ENCODE measurements around the gene TMEM151B.
A peak's percentile ranks its signal among the peaks of the same experiment; 100 is the strongest.

Gene TMEM151B

DNA sequence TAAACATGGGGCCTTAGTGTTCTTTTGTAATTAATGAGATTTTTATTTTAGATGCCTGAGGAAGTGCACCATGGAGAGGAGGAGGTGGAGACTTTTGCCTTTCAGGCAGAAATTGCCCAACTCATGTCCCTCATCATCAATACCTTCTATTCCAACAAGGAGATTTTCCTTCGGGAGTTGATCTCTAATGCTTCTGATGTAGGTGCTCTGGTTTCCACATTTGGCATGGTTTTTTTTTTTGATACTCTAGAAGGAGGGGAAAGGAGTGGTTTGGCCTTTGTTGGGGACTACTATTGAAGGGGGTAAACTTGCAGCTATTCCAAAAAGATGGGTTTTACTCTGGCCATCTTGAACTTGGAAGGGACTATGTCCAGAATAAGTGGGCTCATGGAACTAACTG, 21.7 kb upstream of the TMEM151B start:
- no peak for DNase-seq (ENCODE audit: low read depth, low spot score)
- ChIA-PET CTCF (interaction anchor here (1.4 to 8.1 kb wide), 7 partner anchors 8 to 152 kb away, joined by 3 to 135 read pairs (median 5); partner anchors contain the start of gene SLC35B2), POLR2A (interaction anchor here (4.4 kb wide), 1 partner anchor 7 kb away, joined by 109 read pairs; the partner anchor contains the start of gene SLC35B2)
- TF ChIP-seq, protein P1, sequence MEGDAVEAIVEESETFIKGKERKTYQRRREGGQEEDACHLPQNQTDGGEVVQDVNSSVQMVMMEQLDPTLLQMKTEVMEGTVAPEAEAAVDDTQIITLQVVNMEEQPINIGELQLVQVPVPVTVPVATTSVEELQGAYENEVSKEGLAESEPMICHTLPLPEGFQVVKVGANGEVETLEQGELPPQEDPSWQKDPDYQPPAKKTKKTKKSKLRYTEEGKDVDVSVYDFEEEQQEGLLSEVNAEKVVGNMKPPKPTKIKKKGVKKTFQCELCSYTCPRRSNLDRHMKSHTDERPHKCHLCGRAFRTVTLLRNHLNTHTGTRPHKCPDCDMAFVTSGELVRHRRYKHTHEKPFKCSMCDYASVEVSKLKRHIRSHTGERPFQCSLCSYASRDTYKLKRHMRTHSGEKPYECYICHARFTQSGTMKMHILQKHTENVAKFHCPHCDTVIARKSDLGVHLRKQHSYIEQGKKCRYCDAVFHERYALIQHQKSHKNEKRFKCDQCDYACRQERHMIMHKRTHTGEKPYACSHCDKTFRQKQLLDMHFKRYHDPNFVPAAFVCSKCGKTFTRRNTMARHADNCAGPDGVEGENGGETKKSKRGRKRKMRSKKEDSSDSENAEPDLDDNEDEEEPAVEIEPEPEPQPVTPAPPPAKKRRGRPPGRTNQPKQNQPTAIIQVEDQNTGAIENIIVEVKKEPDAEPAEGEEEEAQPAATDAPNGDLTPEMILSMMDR (IDR thresholded peaks at IDR 0.05; ENCODE audit: insufficient read depth, low read length, missing control alignments): no peak
- H3K4me3 ChIP-seq (ENCODE audit: low read depth, low read length): peak overlapping the region; percentile 99

DNA sequence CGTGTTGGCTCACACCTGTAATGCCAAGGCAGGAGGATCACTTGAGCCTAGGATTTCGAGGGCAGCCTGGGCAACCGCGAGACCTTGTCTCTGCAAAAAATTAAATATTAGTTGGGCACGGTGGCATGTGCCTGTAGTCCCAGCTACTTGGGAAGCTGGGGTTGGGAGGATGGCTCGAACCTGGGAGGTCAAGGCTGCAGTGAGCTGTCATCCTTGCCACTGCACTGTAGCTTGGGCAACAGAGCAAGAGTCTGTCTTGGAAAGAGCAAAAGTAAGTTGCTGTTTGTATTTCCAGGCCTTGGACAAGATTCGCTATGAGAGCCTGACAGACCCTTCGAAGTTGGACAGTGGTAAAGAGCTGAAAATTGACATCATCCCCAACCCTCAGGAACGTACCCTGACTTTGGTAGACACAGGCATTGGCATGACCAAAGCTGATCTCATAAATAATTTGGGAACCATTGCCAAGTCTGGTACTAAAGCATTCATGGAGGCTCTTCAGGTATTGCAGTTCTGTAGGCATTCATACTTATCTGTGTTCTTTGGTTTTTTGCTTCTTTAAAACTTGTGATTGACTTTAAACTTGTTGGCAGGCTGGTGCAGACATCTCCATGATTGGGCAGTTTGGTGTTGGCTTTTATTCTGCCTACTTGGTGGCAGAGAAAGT, 21.0 kb upstream of the TMEM151B start:
- POLR2A ChIA-PET: interaction anchor here (4.4 kb wide), 1 partner anchor 7 kb away, joined by 109 read pairs; the partner anchor contains the start of gene SLC35B2
- TF ChIP-seq, protein P1 (IDR thresholded peaks at IDR 0.05; ENCODE audit: insufficient read depth, low read length, missing control alignments): no peak
- peak overlapping the region; percentile 99 for H3K4me3 ChIP-seq (ENCODE audit: low read depth, low read length)
- DNase-seq (ENCODE audit: low read depth, low spot score): no peak
- CTCF ChIA-PET: interaction anchor here (1.5 to 8.1 kb wide), 5 partner anchors 7 to 152 kb away, joined by 3 to 135 read pairs (median 5); partner anchors contain the start of gene SLC35B2

GRCh38 chr6:44250067-44250717, 20.1 kb upstream of the TMEM151B start:
- TF ChIP-seq, protein P1 (IDR thresholded peaks at IDR 0.05; ENCODE audit: insufficient read depth, low read length, missing control alignments): no peak
- no peak overlapping the region for H3K4me3 ChIP-seq (ENCODE audit: low read depth, low read length)
- ChIA-PET CTCF (interaction anchor here (0.9 to 8.1 kb wide), 4 partner anchors 14 to 77 kb away, joined by 3 to 135 read pairs (median 39); no protein-coding TSS in a partner anchor), POLR2A (no interaction called here)
- no peak for DNase-seq (ENCODE audit: low read depth, low spot score)

GRCh38 chr6:44250718-44251123, 19.5 kb upstream of the TMEM151B start:
- ChIA-PET CTCF (interaction anchor here (0.9 to 7.4 kb wide), 4 partner anchors 8 to 17 kb away, joined by 3 to 73 read pairs (median 6); no protein-coding TSS in a partner anchor), POLR2A (no interaction called here)
- H3K4me3 ChIP-seq (ENCODE audit: low read depth, low read length): no peak overlapping the region
- TF ChIP-seq, protein P1 (IDR thresholded peaks at IDR 0.05; ENCODE audit: insufficient read depth, low read length, missing control alignments): no peak
- DNase-seq (ENCODE audit: low read depth, low spot score): no peak

DNA sequence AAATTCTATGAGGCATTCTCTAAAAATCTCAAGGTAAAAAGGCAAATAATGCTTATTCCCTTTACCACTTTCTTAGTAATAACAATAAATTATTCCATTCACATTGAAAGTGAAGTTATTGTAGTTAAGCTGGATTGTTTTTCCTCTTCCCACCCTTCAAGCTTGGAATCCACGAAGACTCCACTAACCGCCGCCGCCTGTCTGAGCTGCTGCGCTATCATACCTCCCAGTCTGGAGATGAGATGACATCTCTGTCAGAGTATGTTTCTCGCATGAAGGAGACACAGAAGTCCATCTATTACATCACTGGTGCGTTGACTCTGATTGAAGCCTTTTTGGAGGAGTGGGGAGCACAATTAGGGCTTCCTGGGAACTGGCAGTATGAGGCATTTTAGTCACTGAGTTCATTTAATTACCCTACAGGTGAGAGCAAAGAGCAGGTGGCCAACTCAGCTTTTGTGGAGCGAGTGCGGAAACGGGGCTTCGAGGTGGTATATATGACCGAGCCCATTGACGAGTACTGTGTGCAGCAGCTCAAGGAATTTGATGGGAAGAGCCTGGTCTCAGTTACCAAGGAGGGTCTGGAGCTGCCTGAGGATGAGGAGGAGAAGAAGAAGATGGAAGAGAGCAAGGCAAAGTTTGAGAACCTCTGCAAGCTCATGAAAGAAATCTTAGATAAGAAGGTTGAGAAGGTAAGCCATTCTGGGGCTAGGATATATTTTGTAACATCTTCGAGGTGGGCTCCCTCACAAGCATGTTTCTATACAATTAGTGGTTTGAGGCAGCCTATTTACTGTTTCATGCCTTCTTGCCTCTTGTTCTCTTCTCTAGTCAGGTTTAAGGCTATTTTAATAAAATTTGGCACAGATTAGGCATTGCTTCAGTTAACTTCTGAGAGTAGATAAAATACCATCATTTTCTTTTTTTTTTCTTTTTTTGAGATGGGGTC, 18.4 kb upstream of the TMEM151B start:
- CTCF ChIA-PET: interaction anchor here (1.1 to 7.4 kb wide), 5 partner anchors 9 to 152 kb away, joined by 3 to 73 read pairs (median 8); no protein-coding TSS in a partner anchor
- no peak for DNase-seq (ENCODE audit: low read depth, low spot score)
- TF ChIP-seq, protein P1 (IDR thresholded peaks at IDR 0.05; ENCODE audit: insufficient read depth, low read length, missing control alignments): no peak
- H3K4me3 ChIP-seq (ENCODE audit: low read depth, low read length): no peak overlapping the region
- POLR2A ChIA-PET: no interaction called here
